OCI-LY3 (cell line): ENCODE data around the gene CRTC1.

ENCODE experiments used
- H2AFZ ChIP-seq: fragments of 200-600, 300-600 bp; shearing (Covaris generic); 2 replicates; pipeline ENCODE4 v1.6.0; 2014; ENCODE audit warnings: antibody characterized with exemption, low read depth, low read length
- H3K27ac ChIP-seq: fragments of 200-600, 300-600 bp; sonication (generic); 2 replicates; pipeline ENCODE4 v1.5.1; 2014; ENCODE audit warnings: mild to moderate bottlenecking, low read length, moderate library complexity, mixed read lengths
- H3K27me3 ChIP-seq: fragments of 200-600, 300-600 bp; sonication (generic); 2 replicates; pipeline ENCODE4 v1.6.1; 2014; ENCODE audit warnings: low read depth, low read length, mixed read lengths
- H3K36me3 ChIP-seq: fragments of 200-600, 300-600 bp; sonication (generic); replicated peaks from 2 replicates; pipeline ENCODE3; 2014; ENCODE audit warnings: low read depth, low read length, mixed read lengths
- H3K4me1 ChIP-seq: fragments of 300-600, 200-600 bp; sonication (generic); 2 replicates; pipeline ENCODE4 v1.6.1; 2014; ENCODE audit warnings: low read length, mixed read lengths
- H3K4me2 ChIP-seq: fragments of 200-600, 300-600 bp; sonication (generic); 2 replicates; pipeline ENCODE4 v1.6.1; 2014; ENCODE audit warnings: low read length, mixed read lengths
- H3K4me3 ChIP-seq: fragments of 300-600, 200-600 bp; sonication (generic); 2 replicates; pipeline ENCODE4 v1.5.1; 2014; ENCODE audit warnings: antibody characterized with exemption, mild to moderate bottlenecking, low read length, moderate library complexity
- H3K79me2 ChIP-seq: fragments of 300-600, 200-600 bp; shearing (Covaris generic); 2 replicates; pipeline ENCODE4 v1.6.1; 2014; ENCODE audit warnings: mild to moderate bottlenecking, low read length, mixed read lengths
- H3K9ac ChIP-seq: fragments of 300-600, 200-600 bp; shearing (Covaris generic); 2 replicates; pipeline ENCODE4 v1.6.0; 2014; ENCODE audit warnings: mild to moderate bottlenecking, low read length, moderate library complexity
- H3K9me3 ChIP-seq: fragments of 200-600, 300-600 bp; shearing (Covaris generic); 2 replicates; pipeline ENCODE4 v1.6.1; 2014; ENCODE audit warnings: low read length, mixed read lengths; ENCODE audit not compliant: insufficient read depth
- H4K20me1 ChIP-seq: fragments of 200-600, 300-600 bp; sonication (generic); 2 replicates; pipeline ENCODE4 v1.6.1; 2016; ENCODE audit warnings: low read length, mixed read lengths; ENCODE audit not compliant: insufficient read depth
- EZH2phosphoT487 ChIP-seq: fragments of 200-600 bp; shearing (Covaris generic); IDR thresholded peaks from 2 replicates; pipeline ENCODE4 v1.6.1; 2018; ENCODE audit warnings: antibody characterized with exemption, mixed run types, low read depth
- TF ChIP-seq, protein P1 (sequence below): fragments of 200-600, 300-600 bp; sonication (generic); IDR thresholded peaks from 2 replicates; pipeline ENCODE4 v1.5.1; 2014; ENCODE audit warnings: antibody characterized with exemption, low read length, low read depth

CRTC1 gene

DNA sequence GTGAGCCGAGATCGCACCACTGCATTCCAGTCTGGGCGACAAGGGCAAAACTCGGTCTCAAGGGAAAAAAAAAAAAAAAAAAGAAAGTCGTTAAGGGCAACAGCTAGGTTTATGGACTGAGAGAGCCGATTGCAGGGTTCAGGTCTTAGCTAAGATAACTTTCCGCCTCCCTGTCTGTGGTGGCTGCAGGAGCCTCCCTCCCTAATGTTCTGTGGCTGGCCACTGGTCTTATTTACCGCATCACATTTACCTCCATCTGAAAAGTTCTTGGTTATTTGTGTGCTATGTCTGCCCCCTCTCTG, 722 bp upstream of the CRTC1 start:
- Histone ChIP-seq H2AFZ (peak overlapping the region; percentile 99), H3K9ac (peak overlapping the region; percentile 97), H3K9me3 (no peaks in the 10 kb centered on the region), H3K36me3 (no peaks in the 10 kb centered on the region), H3K27me3 (no peaks in the 10 kb centered on the region), H3K4me2 (peak overlapping the region; percentile 94), H3K27ac (peak overlapping the region; percentile 57; the same call in 1 of the 2 replicates), H3K4me1 (peaks cover 10% of the 10 kb centered on the region), H3K79me2 (peaks cover 20% of the 10 kb centered on the region), H3K4me3 (peak overlapping the region; percentile 92), H4K20me1 (peaks cover 1% of the 10 kb centered on the region; the same call in 1 of the 2 replicates)
- no peak for TF ChIP-seq EZH2phosphoT487
- TF ChIP-seq, protein P1, sequence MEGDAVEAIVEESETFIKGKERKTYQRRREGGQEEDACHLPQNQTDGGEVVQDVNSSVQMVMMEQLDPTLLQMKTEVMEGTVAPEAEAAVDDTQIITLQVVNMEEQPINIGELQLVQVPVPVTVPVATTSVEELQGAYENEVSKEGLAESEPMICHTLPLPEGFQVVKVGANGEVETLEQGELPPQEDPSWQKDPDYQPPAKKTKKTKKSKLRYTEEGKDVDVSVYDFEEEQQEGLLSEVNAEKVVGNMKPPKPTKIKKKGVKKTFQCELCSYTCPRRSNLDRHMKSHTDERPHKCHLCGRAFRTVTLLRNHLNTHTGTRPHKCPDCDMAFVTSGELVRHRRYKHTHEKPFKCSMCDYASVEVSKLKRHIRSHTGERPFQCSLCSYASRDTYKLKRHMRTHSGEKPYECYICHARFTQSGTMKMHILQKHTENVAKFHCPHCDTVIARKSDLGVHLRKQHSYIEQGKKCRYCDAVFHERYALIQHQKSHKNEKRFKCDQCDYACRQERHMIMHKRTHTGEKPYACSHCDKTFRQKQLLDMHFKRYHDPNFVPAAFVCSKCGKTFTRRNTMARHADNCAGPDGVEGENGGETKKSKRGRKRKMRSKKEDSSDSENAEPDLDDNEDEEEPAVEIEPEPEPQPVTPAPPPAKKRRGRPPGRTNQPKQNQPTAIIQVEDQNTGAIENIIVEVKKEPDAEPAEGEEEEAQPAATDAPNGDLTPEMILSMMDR: no peak

- Histone ChIP-seq H2AFZ (no peak overlapping the region), H3K9ac (peak overlapping the region; percentile 71), H3K4me2 (peak overlapping the region; percentile 78), H3K27ac (no peak overlapping the region), H3K36me3 (no peaks in the 10 kb centered on the region), H3K79me2 (peaks cover 25% of the 10 kb centered on the region), H3K4me1 (peaks cover 10% of the 10 kb centered on the region), H3K9me3 (no peaks in the 10 kb centered on the region), H3K27me3 (no peaks in the 10 kb centered on the region), H3K4me3 (peak overlapping the region; percentile 92), H4K20me1 (peaks cover 7% of the 10 kb centered on the region; the same call in 1 of the 2 replicates)
- TF ChIP-seq, protein P1: no peak
- TF ChIP-seq EZH2phosphoT487: no peak
Measured at GRCh38 chr19:18683958-18684641, 620 bp downstream of the CRTC1 start.

GRCh38 chr19:18684642-18684993, 1.1 kb downstream of the CRTC1 start:
- H3K4me2 ChIP-seq: peak overlapping the region; percentile 78
- H3K9ac ChIP-seq: no peak overlapping the region
- peak overlapping the region; percentile 92; the same call in 1 of the 2 replicates for H3K4me3 ChIP-seq
- TF ChIP-seq EZH2phosphoT487: no peak
- H3K4me1 ChIP-seq: peaks cover 10% of the 10 kb centered on the region
- no peak overlapping the region for H2AFZ ChIP-seq
- H3K36me3 ChIP-seq: no peaks in the 10 kb centered on the region
- peaks cover 9% of the 10 kb centered on the region; the same call in 1 of the 2 replicates for H4K20me1 ChIP-seq
- H3K27me3 ChIP-seq: no peaks in the 10 kb centered on the region
- H3K9me3 ChIP-seq: no peaks in the 10 kb centered on the region
- H3K27ac ChIP-seq: no peak overlapping the region
- H3K79me2 ChIP-seq: peaks cover 25% of the 10 kb centered on the region

GRCh38 chr19:18685597-18686190, 2.2 kb downstream of the CRTC1 start:
- Histone ChIP-seq H3K4me1 (peaks cover 10% of the 10 kb centered on the region), H2AFZ (no peak overlapping the region), H3K27me3 (no peaks in the 10 kb centered on the region), H3K9me3 (no peaks in the 10 kb centered on the region), H3K79me2 (peaks cover 25% of the 10 kb centered on the region), H3K27ac (no peak overlapping the region), H3K36me3 (no peaks in the 10 kb centered on the region), H3K4me2 (no peak overlapping the region), H3K4me3 (no peak overlapping the region), H3K9ac (no peak overlapping the region), H4K20me1 (peaks cover 18% of the 10 kb centered on the region; the same call in 1 of the 2 replicates)
- no peak for TF ChIP-seq EZH2phosphoT487
- TF ChIP-seq, protein P1: no peak
